Keratinocyte (primary cell): ENCODE measurements around the gene PCSK2. TPM values are rescaled to one million over a fixed set of nuclear protein-coding genes. Genes with fewer than 3 reads are reported as not detected.

ENCODE experiments used
- DNase-seq: peaks from one replicate; pipeline ENCODE4 v3.0.0-alpha.2; 2011; ENCODE audit warnings: low read depth, missing footprints, low spot score
- FAIRE-seq: peaks from 2 replicates; lab custom pipeline; 2011; peaks lifted over from hg19 to GRCh38; lab: Jason Lieb, UNC
- H2AFZ ChIP-seq: 2 replicates; pipeline ENCODE4 v1.6.0; 2012; ENCODE audit warnings: low read length, control low read depth, inconsistent platforms; ENCODE audit not compliant: control insufficient read depth
- H3K27ac ChIP-seq: 2 replicates; pipeline ENCODE4 v1.5.1; 2011; ENCODE audit warnings: low read length; ENCODE audit not compliant: control insufficient read depth, insufficient read depth
- H3K27me3 ChIP-seq: 3 replicates; pipeline ENCODE4 v1.6.0; 2011; ENCODE audit warnings: low read length; ENCODE audit not compliant: control insufficient read depth, insufficient read depth; ENCODE audit errors: extremely low read depth
- H3K36me3 ChIP-seq, 2 experiments: 2 replicates in 1 of 2; 3 replicates in 1 of 2; pipeline ENCODE4 v1.5.1; 2011; ENCODE audit warnings: low read length in 2 of 2, mild to moderate bottlenecking in 1 of 2; ENCODE audit not compliant: control insufficient read depth in 2 of 2, insufficient read depth in 2 of 2; ENCODE audit errors: extremely low read depth in 1 of 2
- H3K4me1 ChIP-seq: 3 replicates; pipeline ENCODE4 v1.5.1; 2011; ENCODE audit warnings: low read length; ENCODE audit not compliant: control insufficient read depth, insufficient read depth; ENCODE audit errors: extremely low read depth
- H3K4me2 ChIP-seq: 3 replicates; pipeline ENCODE4 v1.6.0; 2011; ENCODE audit warnings: low read depth, low read length; ENCODE audit not compliant: control insufficient read depth, insufficient read depth; ENCODE audit errors: extremely low read depth
- H3K4me3 ChIP-seq, 3 experiments: fragments of 200-600 bp in 1 of 3; sonication (generic) in 1 of 3; 2 replicates in 2 of 3; 3 replicates in 1 of 3; pipeline ENCODE4 v1.5.1; 2011 to 2016; ENCODE audit warnings: low read length in 3 of 3, mild to moderate bottlenecking in 3 of 3, control low read depth in 2 of 3, inconsistent platforms in 1 of 3, low read depth in 1 of 3, mixed read lengths in 1 of 3, mixed run types in 1 of 3, moderate library complexity in 1 of 3; ENCODE audit not compliant: control insufficient read depth in 2 of 3, insufficient read depth in 2 of 3; ENCODE audit errors: extremely low read depth in 1 of 3
- H3K79me2 ChIP-seq: 2 replicates; pipeline ENCODE4 v1.6.0; 2012; ENCODE audit warnings: low read length; ENCODE audit not compliant: control insufficient read depth, insufficient read depth
- H3K9ac ChIP-seq: 3 replicates; pipeline ENCODE4 v1.6.0; 2011; ENCODE audit warnings: low read length; ENCODE audit not compliant: control insufficient read depth, insufficient read depth; ENCODE audit errors: extremely low read depth
- H3K9me1 ChIP-seq: 3 replicates; pipeline ENCODE4 v1.6.0; 2011; ENCODE audit warnings: low read length; ENCODE audit not compliant: control insufficient read depth, insufficient read depth; ENCODE audit errors: extremely low read depth
- H3K9me3 ChIP-seq: 2 replicates; pipeline ENCODE4 v1.5.1; 2012; ENCODE audit warnings: low read depth, low read length; ENCODE audit not compliant: control insufficient read depth
- H4K20me1 ChIP-seq: 3 replicates; pipeline ENCODE4 v1.6.0; 2011; ENCODE audit warnings: low read length; ENCODE audit not compliant: control insufficient read depth, insufficient read depth; ENCODE audit errors: extremely low read depth
- CTCF ChIP-seq, 3 experiments: IDR thresholded peaks in 1 of 3; conservative IDR thresholded peaks in 1 of 3; optimal IDR thresholded peaks in 1 of 3; 2 replicates in 2 of 3; 3 replicates in 1 of 3; pipeline versions ENCODE3 to v1.5.1; 2011; ENCODE audit warnings: low read length in 3 of 3, mild to moderate bottlenecking in 3 of 3, moderate library complexity in 2 of 3, control low read depth in 1 of 3, inconsistent platforms in 1 of 3; ENCODE audit not compliant: insufficient read depth in 2 of 3; ENCODE audit errors: extremely low read depth in 1 of 3
- EZH2 ChIP-seq: IDR thresholded peaks from one replicate; pipeline ENCODE4 v1.6.1; 2012; ENCODE audit warnings: inconsistent platforms, mild to moderate bottlenecking, low read length, moderate library complexity
- dilution Hi-C: fragments of 300-500 bp; cut with MboI; formaldehyde crosslinking; loops from one replicate; pipeline ENCODE4 v1.7.0; 2020; ENCODE audit warnings: low sequenced_read_pairs; ENCODE audit not compliant: extremely low pct_ligation_motif_present
- polyA plus RNA-seq, 5 experiments: library from polyadenylated mRNA; depleted of rRNA in 3 of 5; stranded (reverse) in 3 of 5; stranded (forward) in 1 of 5; unstranded in 1 of 5; fragments of >200 nt; gene quantifications; 1 replicate in 1 of 5; 2 replicates in 3 of 5; 3 replicates in 1 of 5; pipeline versions ENCODE4 v1.2.1 to v1.2.3, GENCODE V29; 2011 to 2012; ENCODE audit warnings: missing spikeins in 2 of 5, low read depth in 1 of 5, low replicate concordance in 1 of 5

PCSK2 gene
- polyA plus RNA-seq, 1 donor (not counting 4 experiments of a cell fraction or from before 2014, with no cell fraction given) = not detected

GRCh38 chr20:17470973-17471372 is 244.1 kb downstream of the PCSK2 start:
- Histone ChIP-seq H3K27me3 (no peaks in the 10 kb centered on the region), H3K4me2 (no peak overlapping the region), H3K9me1 (no peaks in the 10 kb centered on the region), H3K79me2 (no peaks in the 10 kb centered on the region), H4K20me1 (no peaks in the 10 kb centered on the region), H3K36me3 (no peaks in the 10 kb centered on the region), H3K4me1 (no peaks in the 10 kb centered on the region), H3K9ac (no peak overlapping the region), H3K4me3 (no peak overlapping the region), H2AFZ (no peak overlapping the region), H3K27ac (no peak overlapping the region), H3K9me3 (no peaks in the 10 kb centered on the region)
- dilution Hi-C loops = no loop called here
- DNase-seq (no peak), FAIRE-seq (no peak)
- TF ChIP-seq CTCF (optimal IDR thresholded peaks at IDR 0.05 in 1 of 3, IDR thresholded peaks at IDR 0.05 in 1 of 3, conservative IDR thresholded peaks at IDR 0.05 in 1 of 3; ENCODE audit: extremely low read depth in 1 of 3, insufficient read depth in 2 of 3, low read length in 3 of 3) (no peak), EZH2 (no peak)

GRCh38 chr20:17471606-17472187 is 244.9 kb downstream of the PCSK2 start:
- Histone ChIP-seq H3K79me2 (no peaks in the 10 kb centered on the region), H3K4me3 (no peak overlapping the region), H3K36me3 (no peaks in the 10 kb centered on the region), H4K20me1 (no peaks in the 10 kb centered on the region), H3K9me3 (no peaks in the 10 kb centered on the region), H3K9ac (no peak overlapping the region), H3K27me3 (no peaks in the 10 kb centered on the region), H2AFZ (no peak overlapping the region), H3K4me2 (no peak overlapping the region), H3K9me1 (no peaks in the 10 kb centered on the region), H3K27ac (no peak overlapping the region), H3K4me1 (no peaks in the 10 kb centered on the region)
- no peak for TF ChIP-seq EZH2
- no peak for TF ChIP-seq CTCF (optimal IDR thresholded peaks at IDR 0.05 in 1 of 3, IDR thresholded peaks at IDR 0.05 in 1 of 3, conservative IDR thresholded peaks at IDR 0.05 in 1 of 3; ENCODE audit: extremely low read depth in 1 of 3, insufficient read depth in 2 of 3, low read length in 3 of 3)
- dilution Hi-C loops = no loop called here
- DNase-seq = no peak
- FAIRE-seq = no peak
